ENCODE results near the gene PDE6D.

- TF ChIP-seq POLR2A (IDR thresholded peaks at IDR 0.05; ENCODE audit: extremely low read depth, insufficient read length), result no peak
- no peak for TF ChIP-seq CTCF (IDR thresholded peaks at IDR 0.05; ENCODE audit: low read depth, low read length)
- TF ChIP-seq, protein P1, sequence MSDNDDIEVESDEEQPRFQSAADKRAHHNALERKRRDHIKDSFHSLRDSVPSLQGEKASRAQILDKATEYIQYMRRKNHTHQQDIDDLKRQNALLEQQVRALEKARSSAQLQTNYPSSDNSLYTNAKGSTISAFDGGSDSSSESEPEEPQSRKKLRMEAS (IDR thresholded peaks at IDR 0.05; ENCODE audit: low read depth, low read length), result no peak
These were observed 85.1 kb downstream of the PDE6D start for GRCh38 chr2:231696004-231696367.
